ENCODE data around the gene ANKRD9.

ANKRD9 gene

DNA sequence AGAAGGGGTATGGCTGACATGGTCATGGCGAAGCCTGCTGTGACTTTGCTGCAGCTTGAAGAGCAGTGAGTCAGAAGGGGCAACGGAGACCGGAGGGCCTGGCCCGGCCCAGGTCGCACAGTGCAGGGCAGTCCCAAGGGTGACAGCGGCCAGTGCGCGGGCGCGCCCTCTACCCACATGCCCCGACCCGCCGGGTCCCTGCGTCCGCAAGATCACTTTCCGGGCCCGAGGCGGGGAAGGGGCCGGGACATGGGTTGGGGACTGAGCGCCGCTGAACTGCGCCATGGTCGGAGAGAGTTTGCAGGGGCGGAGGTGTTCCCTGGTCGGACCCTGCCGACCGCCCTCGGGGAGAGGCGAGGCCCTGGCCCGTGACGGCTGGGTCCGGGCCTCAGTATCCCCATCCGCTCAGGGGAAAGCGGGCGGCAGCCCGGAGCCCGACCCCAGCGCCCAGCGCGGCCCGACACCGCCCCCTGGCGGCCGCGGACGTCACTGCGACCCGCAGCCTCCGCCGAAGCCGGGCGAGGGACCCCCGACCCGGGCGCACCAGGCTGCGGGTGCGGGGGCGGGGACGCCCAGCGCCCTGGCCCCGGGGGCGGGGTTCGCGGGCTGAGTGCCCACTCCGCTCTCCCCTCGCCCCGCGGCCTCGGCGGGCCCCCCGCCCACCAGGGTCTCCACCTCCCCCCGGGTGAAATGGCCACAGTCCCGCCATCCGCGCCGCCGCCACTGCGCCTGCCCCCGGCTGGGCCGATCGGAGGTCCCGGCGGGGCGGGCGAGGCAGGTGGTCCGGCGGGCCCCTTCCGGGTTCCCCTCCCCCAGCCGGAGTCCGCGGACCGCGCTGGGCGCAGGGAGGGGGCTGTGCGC, 7.2 kb upstream of the ANKRD9 start:
- peak in 39 of 42 donors; percentile 19 to 86 (median 70) for DNase-seq
- intact Hi-C loops (cut with DNase I): loop anchor here (1.0 to 10.0 kb wide), 3 partner anchors 78 to 202 kb away; partner anchors contain the start of genes CINP, TECPR2 and ZNF839

DNA sequence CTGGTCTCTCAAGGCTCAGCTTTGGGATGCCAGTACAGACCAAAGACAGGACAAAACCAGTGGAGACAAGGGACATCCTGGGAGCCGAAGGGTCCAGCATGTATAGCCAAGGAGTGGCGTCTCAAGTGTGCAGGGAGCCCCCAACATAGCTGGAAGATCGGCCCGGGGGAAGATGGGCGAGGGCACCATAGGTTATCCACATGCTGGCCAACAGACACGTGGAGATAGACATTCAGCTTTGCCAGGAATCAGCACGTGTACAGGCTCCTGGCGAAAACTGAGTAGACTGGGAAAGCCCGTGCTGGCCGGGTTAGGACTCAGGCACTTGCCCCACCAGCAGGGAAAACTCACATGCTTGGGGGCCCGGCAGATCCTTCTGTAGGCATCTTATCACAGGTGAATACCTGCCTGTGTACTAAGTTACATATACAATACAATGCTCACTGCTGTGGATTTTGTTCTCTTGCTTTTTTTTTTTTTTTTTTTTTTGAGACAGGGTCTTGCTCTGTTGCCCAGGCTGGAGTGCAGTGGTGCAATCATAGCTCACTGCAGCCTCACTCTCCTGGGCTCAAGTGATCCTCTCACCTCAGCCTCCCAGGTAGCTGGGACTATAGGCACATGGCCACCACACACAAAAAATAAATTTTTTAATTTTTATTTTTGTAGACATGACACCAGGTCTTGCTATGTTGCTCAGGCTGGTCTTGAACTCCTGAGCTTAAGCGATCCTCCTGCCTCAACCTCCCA, 5.6 kb upstream of the ANKRD9 start:
- intact Hi-C loops (cut with DNase I): loop anchor here (10.0 kb wide), 2 partner anchors 150 to 200 kb away; partner anchors contain the start of genes CINP, TECPR2 and ZNF839
- no peak for DNase-seq

DNA sequence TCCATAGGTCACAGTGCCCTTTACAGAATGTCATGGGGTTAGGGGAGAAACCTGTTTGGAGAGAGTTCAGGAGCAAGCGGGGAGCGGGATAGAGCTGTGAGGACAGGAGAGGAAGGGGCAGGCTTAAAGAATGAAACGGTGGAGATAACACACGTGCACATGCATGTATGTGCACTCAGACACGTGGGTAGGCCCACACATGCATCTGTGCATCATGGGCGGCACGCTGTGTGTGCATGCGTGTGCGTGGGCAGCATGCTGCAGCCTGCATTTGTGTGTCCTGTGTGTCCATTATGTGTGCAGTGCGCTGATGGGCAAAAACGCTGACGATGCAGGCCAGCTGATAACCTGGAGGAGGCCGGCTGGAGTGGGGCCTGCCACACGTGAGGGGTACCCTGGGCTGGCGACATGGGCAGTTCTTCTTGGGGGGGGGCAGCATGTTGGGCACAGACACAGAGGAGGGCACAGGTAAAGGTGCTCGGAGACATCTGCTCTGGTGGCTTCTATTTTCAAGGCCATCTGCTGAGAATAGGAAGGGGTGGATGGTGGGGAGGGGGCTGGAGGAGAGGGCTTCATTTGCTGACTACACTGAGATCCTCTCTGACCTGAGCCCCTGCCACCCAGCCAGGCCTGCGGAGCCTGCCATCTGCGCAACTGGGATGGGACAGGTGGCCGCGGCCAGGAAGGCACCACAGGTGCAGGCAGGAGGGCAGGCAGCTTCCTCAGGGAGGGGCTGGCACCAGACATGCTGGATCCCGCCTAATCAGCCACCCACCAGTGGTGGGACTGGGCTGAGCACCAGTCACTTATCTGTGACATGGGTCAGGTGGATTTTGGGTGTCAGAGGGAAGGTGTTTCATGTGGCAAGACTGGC, 4.6 kb upstream of the ANKRD9 start:
- no peak for DNase-seq
- intact Hi-C loops (cut with DNase I): loop anchor here (10.0 kb wide), 2 partner anchors 149 to 199 kb away; partner anchors contain the start of genes CINP, TECPR2 and ZNF839

DNA sequence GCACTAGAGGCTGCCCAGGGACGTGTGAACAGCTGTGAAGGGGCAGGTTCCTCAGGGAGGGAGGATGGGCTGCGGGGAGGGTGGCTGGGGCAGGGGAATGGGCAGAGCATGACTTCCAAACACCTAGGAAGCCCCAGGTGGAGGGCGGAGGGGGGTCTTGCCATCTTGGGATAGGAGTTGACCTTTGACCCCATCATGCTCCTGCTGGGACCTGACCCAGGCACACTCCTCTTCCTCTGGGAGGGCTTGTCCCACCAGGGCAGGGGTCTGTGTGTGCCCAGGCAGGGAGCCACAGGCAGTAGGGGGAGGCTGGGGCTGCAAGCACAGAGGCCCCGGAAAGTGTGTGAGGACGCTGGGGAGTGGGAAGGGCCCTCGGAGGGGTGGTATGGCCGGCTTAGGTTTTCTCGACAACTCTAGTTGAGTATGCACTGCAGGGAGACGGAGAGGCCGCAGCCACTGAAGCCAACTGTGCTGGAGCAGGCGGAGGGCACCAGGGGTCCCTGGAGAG, 3.3 kb upstream of the ANKRD9 start:
- intact Hi-C loops (cut with DNase I): loop anchor here (10.0 kb wide), 2 partner anchors 148 to 198 kb away; partner anchors contain the start of genes CINP, TECPR2 and ZNF839
- DNase-seq: no peak

DNA sequence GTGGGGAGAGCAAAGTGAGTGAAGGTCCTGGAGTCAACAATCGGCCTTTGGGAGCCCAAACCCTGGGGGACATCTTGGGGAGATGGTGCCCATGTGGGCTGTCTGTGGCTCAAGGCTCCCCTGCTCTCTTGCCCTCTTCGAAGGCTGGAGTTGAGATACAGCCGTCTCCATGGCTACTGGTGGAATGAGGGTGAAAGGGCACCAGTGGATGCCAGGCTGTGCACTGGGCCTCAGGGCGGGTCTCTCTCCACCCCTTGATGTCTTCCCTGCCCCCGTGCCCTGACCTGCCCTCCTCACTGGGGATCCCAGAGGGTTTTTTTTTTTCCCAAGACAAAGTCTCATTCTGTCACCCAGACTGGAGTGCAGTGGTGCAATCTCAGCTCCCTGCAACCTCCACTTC, 2.0 kb upstream of the ANKRD9 start:
- no peak for DNase-seq
- intact Hi-C loops (cut with DNase I): loop anchor here (10.0 kb wide), 2 partner anchors 147 to 197 kb away; partner anchors contain the start of genes CINP, TECPR2 and ZNF839

DNA sequence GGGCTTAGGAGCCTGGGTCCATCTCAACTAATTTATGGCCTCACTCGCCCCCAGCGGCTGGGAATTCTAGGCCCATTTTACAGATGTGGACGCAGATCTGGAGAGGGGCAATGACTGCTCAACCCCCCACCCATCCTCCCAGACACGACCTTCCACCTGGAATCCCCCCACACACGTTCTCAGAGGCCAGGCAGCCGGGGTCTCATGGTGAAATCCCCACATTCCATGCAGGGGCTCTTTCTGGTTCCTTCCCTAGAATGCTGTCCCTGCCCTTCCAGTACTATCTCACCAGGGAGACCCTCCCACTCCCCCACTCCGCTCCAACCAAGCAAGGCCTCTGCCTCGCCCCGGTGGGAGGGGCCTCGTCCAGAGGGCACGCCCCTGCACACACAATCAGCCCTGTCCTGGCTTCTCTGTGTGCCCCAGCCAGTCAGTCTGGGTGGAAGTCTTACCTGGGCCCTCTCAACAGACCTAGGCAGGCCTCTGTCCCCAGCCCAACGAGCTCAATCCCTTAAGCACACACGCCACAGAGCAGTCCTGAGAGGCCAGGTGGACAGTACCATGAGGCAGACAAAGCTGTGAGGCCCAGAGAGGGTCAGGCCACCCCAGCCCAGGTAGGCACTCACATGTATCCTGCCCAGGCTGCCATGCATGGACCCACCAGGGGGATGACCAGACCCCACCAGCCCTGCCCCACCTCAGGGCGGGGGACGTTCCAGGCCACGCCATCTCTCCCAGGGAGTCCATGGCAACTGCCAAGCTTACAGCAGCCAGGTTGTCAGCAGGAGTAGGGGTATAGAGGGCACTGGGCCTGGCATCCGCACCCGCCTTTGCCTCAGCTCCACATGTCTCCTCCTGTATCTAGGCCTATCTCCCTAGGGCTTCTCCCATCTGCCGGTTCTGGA, 1.3 kb upstream of the ANKRD9 start:
- DNase-seq: no peak
- intact Hi-C loops (cut with DNase I): loop anchor here (10.0 kb wide), 2 partner anchors 146 to 196 kb away; partner anchors contain the start of genes CINP, TECPR2 and ZNF839

DNA sequence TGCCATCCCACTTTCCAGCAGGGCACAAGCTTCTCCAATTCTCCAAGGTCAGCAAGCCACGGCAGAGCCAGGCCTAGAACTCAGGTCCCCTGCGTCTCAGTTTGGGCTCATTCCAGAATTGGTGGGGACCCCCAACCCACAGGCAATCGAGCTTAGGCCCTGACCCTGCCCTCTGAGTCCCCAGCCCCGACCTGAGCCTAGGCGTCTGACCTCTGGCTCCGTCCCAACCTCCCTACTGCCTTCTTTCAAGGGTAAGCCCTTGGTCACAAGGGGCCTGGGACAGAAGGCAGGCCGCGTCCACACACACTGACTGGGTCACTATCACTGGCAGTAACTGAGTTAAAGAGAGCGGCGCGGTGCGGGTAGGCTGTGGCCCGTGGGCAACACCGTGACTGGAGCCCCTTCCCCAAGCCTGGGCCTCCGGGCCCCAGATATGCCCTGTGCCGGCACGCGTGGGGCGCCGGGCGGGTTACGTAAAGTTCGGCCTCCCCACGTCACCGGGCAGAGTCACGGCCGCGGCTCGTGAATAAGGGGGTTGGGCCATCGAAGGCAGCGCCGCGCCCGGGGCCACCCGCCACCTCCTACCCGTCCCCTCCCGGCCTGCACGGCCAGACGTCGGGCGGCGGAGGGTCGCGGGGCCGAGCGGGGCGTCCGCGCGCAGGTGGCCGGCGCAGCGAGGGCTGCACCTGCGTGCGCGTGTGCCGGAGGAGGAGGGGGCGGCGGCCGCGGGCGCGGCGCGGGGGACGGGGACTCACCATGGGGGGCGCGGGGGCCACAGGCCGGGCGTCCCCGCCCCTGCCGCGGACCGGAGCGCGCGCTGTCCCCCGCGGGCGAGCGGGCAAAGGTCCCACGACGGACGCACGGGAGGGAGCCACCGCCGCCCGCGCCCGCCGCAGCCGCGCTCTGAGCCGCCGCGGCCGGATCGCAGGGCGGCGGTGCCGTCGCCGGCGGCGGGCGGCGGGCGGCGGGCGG, 516 bp downstream of the ANKRD9 start:
- intact Hi-C loops (cut with DNase I): no loop called here
- peak in 14 of 42 donors; percentile 22 to 70 (median 40) for DNase-seq

DNA sequence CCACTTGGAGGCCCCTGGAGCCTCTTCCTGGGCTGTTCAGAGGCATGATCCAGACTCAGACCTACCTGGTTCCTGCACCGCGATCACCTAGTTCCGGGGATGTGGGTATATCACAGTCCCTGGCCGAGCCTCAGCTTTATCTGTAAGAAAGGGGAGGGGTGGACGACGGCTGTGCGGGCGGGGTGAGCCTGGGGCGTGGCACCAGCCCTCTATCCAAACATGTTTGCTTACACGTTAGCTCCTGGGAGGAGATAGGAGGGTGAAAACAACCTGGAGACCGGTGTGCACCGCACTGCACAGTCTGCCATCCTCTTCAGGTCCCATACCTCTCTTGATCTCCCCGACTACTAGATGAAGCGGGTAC, 1.2 kb downstream of the ANKRD9 start:
- DNase-seq: no peak
- intact Hi-C loops (cut with DNase I): no loop called here

DNA sequence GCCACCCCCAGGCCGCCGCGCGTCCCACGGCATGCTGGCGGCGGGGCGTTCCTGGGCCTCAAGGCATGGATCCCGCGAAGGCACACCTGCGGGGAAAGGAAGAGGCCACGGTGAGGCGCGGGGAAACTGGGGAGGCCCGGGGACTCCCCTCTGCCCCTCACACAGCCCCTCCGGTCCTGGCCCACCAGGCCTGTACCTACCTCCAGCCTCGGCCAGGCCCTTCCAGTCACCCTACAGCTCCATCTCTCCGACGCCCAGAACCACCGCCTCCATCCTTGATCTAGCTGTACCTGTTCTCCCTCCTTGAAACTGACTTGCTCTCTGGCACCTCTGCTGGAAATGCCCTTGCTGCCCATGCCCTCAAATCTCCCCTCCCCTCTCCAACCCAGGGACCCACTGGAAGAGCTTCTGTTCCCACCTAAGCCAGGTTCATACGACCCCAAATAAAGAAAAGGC, 1.7 kb downstream of the ANKRD9 start:
- intact Hi-C loops (cut with DNase I): no loop called here
- no peak for DNase-seq

DNA sequence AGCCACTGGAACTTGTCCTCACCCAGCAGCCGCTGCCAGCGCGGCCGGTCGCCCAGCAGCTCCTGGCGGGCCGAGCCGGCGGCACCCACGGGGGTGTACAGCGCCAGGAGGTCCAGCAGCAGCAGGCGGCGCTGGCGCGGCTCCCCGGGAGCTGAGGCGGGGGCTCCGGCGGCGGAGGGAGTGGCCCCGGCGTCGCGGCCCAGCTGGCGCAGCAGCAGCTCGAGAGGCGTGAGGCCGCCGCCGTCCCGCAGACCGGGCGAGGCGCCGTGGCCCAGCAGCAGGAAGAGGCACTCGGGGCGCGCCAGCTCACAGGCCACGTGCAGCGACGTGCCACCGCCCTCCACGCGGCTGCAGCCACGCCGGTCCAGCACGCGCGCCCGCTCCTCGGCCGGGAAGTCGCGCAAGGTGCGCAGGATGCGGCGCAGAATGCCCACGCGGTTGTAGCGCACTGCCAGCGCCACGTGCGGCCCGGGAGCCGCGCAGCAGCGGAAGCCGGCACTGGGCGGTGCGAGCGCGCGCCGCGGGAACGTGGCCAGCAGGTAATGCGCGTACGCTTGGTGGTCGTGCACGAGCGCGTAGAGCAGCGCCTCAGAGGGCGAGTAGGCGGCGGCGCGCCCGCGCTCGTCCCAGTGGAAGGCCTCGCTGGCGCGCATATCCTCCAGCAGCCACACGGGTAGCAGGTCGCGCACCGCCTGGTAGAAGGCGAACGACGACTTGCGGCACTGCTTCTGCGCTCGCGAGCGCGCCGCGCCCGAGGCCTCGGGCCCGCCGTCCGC, 2.3 kb downstream of the ANKRD9 start:
- intact Hi-C loops (cut with DNase I): no loop called here
- no peak for DNase-seq

DNA sequence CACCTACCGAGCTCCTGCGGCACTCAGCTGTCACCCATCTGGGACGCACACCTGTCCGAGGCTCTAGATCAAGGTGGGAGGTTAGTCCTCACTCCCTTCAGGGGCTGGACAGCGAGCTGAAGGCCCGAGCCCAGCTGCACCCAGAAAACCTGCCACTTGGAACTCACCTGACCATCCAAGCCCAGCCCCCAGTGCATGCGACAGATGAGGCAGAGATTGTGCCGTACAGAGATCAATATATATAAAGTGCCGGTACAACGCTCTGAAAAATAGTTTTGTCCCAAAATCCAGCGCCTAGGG, 3.0 kb downstream of the ANKRD9 start:
- no peak for DNase-seq
- intact Hi-C loops (cut with DNase I): no loop called here

DNA sequence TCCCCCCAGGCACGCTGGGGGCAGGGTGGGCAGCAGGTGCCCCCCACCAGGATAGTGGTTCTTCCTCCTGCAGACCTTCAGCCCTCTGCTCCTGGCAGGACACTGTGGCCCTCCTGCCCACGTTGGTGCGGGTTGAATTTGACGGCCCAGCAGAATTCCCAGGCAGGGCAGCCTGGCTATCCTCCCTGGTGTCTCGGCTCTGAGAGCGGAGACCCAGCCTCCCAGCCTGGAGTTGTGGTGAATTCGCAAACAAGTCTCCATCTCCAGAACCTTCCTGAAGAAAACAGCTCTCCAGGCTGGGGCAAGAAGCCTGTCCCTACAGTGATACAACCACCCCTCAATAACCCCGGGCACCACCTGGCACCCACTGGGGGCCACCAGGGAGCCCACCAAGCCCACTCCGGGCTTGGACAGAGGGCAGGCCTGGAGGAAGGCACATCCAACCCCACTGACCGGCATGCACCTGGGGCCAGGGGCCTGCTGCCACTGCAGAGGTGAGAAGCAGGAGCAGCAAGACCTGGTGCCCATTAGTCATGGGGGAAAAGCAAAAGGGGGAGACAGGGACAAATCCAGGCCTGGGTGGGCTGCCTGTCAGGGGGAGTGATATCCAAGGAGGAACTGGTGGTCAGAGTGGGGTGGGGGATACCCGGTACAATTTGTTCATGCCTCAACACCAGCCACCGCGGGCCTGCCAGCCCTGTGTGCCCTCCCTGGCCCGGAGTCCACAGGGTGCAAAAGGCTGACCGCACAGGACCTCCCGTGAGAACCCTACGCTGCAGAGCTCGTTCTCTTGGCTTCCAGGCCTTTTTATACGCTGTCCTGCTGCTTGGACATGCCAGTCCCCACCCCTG, 3.6 kb downstream of the ANKRD9 start:
- no peak for DNase-seq
- intact Hi-C loops (cut with DNase I): no loop called here

DNA sequence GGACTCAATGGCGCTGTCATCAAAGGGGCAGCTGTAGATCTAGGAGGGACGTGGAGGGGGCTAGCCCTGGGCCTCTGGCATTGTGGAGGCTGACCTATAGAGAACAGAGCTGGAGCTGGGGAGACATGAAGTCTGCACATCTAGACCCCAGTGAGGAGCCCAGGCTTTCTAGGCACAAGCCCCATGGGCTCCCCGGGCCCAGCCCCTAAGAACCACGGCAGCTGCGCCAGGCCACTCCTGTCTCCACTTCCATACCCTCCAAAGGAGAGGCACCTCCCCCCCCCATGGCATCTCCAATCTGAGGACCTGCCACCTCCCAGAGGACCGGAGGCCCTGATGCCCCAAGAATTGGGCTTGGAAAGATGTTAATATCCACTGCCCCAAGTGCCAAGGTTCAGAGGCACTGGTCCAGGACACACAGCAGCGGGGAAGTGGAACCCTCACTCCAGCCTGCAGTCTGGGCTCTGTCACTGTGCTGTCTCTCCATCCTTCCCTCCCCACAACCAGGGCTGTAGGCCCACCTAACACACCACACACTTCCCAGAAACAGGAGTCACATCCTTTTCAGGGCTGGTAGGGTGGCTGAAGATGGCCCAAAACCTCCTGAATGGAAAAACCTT, 4.5 kb downstream of the ANKRD9 start:
- no peak for DNase-seq
- intact Hi-C loops (cut with DNase I): no loop called here

DNA sequence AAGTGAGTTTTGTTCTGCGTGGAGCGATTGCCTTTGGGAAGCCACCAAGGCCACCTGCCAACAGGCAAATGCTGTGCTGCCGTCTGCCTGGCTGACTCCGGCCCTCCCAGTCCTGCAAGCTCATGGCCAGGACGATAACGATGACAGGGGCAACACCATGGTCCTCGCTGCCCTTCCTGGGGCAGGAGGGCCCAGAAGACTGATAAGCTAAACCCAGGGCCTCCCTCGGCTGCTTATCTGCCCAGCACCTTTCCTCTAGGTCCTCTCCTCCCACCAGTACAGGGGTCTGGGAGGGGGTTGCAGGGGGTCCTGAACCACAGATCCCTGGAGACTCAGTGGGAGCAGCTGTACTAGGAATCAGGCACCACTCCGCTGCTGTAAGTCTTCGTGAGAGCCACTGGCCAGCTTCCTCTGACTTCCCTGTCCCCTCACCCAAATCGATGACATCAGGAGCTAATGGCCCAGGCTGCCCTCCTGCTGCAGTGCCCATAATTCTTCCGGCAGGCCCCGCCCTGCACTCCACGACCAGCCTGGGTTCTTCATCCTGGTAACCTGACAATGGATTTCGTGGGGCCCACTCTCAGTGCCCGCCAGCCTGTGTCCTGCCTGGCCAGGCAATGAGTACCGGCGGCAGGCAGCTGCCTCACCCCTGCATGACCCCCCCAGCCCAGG, 5.1 kb downstream of the ANKRD9 start:
- DNase-seq: no peak
- intact Hi-C loops (cut with DNase I): no loop called here

Data from head of caudate nucleus (tissue), 42 donors.